Brain pericyte (primary cell): Measurements from ENCODE around the gene AMIGO2.
"Not testable (repeated sequence)": the region's sequence is repeated elsewhere in the genome, so short reads cannot be mapped to it uniquely, and the experiment has no call there.

Experiments used
- DNase-seq: peaks from one replicate; pipeline ENCODE4 v3.0.0-alpha.2; 2012; ENCODE audit warnings: low read depth, low spot score

The AMIGO2 gene

DNA sequence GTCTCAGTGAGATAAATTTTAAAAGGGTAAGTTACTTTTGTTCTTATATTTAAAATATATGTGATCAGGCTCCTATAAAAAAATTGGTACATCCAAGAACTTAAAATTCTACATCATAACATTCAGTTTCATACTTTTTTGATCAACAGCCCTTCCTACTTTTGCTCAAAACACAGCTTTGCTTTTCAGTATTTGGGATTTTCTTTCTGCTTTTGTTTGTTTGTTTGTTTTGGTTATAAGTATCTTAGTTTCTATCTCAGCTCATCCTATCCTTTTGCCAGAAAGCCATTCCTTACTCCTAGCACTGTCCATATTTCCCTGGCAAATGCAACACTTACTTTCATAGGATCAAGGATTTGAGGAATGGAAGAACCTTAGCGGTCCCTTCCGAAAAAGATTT is 5.0 kb downstream of the AMIGO2 start:
- no peak for DNase-seq

DNA sequence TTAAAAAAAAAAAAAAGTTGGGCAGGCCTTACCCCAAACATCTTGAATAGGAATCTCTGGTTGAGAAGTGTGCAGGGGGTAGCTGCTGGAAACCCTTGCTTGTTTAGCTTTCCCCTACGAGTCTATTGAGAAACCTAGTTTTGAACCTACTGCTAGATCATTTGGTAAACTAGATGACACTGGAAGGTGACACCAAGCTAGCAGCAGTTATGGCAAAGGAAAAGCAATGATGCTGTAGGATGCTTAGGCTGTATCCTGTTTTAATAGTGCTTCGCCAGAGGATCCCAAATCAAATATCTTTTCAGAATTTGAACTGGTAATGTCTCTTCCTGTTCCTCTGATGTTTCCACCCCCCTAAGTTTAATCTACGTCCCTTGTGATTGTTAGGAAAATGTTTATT is 5.8 kb downstream of the AMIGO2 start:
- no peak for DNase-seq

DNA sequence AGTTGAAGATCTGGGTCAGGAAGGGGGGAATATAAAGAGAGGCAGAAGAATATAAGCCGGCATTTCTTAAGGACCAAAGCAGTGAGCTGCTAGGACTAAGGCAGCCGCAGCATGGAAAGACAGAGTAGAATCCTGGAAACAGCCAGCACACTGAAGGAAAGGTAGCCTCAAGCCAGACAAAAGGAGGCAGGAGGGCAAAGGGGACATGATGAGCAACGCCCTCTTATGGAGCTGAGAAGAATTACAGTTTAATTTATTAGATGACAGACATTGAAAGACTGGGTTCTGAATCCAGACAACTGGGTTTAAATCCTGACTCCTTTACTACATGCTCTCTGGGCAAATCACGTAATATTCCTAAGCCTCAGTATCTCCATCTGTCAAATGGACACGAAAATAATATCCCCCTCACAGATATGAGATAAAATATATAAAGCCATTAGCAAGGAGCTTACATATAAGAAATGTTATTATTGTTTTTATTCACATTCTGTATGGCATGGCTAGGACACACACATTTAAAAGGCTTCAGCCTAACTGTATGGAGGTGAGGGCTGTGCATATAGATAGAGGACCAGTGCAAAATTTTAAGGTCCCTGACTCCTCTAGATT is 8.4 kb downstream of the AMIGO2 start:
- DNase-seq: no peak

DNA sequence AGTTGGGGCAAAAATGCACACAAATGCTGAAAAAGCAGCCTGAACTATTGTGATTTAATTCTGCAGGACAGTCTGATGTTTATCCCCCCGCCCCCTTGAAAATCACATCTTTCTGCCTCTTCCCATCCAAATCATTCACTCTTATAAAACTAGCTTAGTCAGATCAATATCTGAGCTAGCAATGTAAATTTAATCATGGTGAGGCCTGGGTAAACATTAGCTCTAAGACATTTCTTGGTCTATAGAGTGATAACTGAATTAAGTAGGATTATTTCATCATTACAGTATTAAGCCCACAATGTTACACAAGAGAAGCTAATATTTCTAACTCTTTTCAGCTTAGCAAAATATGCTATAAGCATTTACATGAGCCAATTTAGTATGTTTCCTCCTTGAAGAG is 9.4 kb downstream of the AMIGO2 start:
- no peak for DNase-seq

GRCh38 chr12:47068539-47068938 is 11.2 kb downstream of the AMIGO2 start:
- peak; percentile 93 for DNase-seq

GRCh38 chr12:47067771-47068431 is 11.9 kb downstream of the AMIGO2 start:
- DNase-seq: no peak

GRCh38 chr12:47067176-47067575 is 12.6 kb downstream of the AMIGO2 start:
- no peak for DNase-seq

DNA sequence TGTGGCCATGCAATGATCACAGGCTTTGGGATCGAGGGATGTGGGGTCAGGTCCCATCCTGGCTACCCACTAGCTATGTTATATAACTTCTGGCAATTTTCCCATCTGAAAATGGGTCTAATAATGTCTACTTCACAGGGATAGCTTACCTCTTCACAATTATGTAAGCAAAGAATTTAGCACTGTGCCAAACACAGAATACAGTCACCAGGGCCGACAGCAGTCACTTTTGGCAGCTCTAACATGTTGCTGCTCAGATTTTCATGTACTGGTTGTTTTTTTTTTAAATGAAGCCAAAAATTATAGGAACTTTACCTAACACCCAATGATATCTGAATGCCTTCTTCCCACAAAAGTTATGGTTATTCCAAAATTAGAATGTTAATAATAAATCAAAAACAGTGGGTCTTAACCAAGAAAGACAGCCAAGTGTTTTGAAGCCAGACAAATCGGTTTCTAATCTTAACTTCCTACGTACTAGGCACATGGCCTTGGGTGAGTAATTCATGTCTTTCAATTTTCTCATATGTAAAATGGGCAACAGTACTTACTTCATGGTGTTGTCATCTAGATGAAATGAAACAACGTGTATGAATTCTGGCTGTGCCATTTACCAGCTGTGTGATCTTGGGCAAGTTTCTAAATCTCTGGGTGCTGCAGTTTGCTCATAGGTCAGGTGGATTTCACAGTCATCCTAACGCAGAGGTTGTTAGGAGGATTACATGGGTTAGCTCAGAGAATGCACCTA is 13.3 kb downstream of the AMIGO2 start:
- DNase-seq: no peak

DNA sequence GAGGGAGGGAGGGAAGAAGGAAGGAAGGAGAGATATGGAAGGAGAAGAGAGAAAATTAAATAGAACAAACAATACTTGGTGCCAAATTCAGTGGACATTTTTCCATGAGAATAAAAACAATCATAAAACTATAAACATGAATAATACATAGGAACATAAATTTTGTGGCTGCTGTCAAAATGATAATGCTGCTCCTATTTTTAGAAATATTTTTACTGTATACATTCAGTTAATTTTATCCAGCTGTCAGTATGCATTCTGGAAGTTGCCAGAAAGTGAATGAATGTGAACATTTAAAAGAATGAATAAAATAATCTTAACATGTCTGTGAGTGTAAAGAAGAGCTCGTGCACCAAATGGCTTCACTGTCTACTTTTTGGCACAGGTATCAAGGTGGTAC is 14.2 kb downstream of the AMIGO2 start:
- no peak for DNase-seq

GRCh38 chr12:47058640-47059039 is 21.1 kb downstream of the AMIGO2 start:
- DNase-seq: not testable (repeated sequence)

DNA sequence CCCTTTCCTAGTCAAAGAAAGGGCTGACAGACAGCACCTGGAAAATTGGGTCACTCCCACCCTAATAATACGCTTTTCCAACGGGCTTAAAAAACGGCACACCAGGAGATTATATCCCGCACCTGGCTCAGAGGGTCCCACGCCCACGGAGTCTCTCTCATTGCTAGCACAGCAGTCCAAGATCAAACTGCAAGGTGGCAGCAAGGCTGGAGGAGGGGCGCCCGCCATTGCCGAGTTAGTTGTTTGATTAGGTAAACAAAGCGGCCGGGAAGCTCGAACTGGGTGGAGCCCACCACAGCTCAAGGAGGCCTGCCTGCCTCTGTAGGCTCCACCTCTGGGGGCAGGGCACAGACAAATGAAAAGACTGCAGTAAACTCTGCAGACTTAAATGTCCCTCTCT is 22.8 kb downstream of the AMIGO2 start:
- not testable (repeated sequence) for DNase-seq

DNA sequence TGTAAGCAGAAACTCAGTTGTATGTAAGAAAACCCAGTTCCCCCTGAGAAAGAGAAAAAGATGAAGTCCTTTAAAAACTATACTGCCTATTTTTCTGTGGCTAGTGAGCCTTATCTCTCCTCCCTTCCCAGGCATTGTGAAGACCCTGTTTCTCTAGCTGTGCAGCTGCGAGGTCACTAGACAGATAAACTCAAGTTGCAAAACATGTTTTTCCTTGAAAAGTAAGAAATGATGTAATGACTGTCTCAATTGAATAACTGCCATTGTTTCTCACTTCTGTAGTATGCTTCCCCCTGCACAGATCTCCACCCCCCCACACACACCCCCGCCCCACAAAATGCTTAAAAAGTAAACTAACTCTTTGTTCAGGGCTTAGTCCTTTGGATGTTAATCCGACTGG is 23.9 kb downstream of the AMIGO2 start:
- not testable (repeated sequence) for DNase-seq

- no peak for DNase-seq
These were observed 25.1 kb downstream of the AMIGO2 start for GRCh38 chr12:47054659-47055058.

- DNase-seq: no peak
These were observed 25.8 kb downstream of the AMIGO2 start for GRCh38 chr12:47053961-47054360.

DNA sequence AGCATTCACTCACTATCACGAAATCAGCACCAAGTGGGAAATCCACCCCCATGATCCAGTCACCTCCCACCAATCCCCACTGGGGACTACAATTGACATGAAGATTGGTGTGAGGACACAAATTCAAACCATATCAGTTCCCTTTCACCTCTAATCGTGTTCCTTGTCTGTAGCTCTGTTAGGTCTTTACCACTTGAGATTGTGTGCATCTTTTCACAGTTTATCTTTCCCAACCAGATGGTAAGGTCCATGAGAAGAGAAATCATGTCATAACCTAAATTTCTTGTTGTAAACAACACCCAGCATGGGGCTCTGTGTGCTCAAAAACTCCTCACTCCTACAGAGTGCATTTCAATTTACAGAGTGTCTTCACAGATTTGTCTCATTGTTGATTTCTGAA is 27.5 kb downstream of the AMIGO2 start:
- no peak for DNase-seq

DNA sequence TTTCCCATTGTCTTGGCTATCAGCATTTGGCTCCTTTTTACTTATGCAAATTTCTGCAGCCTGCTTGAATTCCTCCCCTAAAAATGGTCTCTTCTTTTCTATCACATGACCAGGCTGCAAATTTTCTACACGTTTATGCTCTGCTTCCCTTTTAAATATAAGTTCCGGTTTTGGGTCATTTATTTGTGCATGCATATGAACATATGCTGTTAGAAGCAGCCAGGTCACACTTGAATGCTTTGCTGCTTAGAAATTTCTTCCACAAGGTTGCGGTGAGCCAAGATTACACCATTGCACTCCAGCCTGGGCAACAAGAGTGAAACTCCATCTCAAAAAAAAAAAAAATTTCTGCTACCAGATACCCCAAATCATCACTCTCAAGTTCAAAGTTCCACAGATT is 28.5 kb downstream of the AMIGO2 start:
- not testable (repeated sequence) for DNase-seq

GRCh38 chr12:47048541-47048940 is 31.2 kb downstream of the AMIGO2 start:
- DNase-seq: no peak

- no peak for DNase-seq
These were observed 38.4 kb downstream of the AMIGO2 start for GRCh38 chr12:47041327-47041726.

DNA sequence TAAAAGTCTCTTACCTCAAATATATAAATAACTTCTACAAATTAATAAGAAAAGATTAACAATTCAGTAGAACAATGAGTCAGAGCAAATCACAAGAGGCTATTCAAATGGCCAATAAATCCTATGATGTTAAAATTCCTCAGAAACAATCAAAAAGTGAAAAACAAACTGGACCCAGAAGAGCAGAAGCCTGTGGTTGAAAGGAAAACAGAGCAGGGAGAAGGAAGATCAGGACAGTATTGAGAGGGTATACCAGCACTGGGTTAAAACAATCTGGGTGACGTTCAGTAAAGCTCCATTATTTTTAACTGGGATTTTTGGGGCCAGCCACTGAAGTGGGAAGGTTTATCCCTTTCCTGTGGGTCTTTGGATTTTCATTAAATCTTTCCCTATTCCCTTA is 40.0 kb downstream of the AMIGO2 start:
- DNase-seq: no peak

DNA sequence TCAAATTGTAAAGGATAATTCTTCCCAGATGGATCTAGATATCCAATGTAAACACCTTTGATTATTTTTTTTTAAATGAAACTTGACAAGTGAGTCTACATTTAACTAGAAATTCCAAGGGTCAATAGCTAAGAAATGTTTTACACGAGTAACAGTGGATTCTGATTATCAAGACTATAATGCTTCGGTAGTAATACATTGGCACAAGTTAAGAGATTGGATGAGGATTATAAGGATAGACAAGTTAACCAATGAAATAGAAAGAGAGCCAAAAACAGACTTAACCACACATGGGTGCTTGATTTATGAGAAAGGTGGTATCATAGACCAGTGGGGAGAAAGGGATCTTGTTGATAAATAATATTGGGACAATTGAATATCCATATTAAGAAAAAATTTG is 40.7 kb downstream of the AMIGO2 start:
- no peak for DNase-seq

- no peak for DNase-seq
These were observed 41.5 kb downstream of the AMIGO2 start for GRCh38 chr12:47038270-47038748.

DNA sequence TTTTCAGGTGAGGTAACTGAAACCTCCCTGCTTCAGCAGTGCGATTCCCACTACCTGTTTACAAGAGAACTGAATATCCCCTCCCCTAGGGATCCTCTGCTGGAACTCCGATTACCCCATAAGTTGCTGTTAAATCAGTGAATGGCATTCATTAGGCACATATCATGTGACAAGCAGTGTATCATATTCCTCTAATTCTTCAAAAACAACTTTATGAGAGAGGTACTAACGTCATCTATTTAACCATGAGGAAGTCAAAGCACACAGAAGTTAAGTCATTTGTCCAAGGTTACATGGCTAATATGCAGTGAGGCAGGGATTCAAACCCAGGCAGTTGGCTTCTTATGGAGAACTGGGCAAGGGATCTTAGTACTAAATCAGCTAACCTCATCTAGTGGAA is 44.3 kb downstream of the AMIGO2 start:
- no peak for DNase-seq

GRCh38 chr12:47034661-47035060 is 45.1 kb downstream of the AMIGO2 start:
- no peak for DNase-seq
